ENCODE results near the gene MALT1.

The MALT1 gene

GRCh38 chr18:58654896-58655614, 16.2 kb upstream of the MALT1 start:
- DNase-seq, result no peak

- no peak for DNase-seq
Measured at GRCh38 chr18:58657081-58657480, 14.2 kb upstream of the MALT1 start.

- peak in 1 of 3 donors; percentile 16 for DNase-seq
Measured at GRCh38 chr18:58657494-58657893, 13.8 kb upstream of the MALT1 start.

- no peak for DNase-seq
Measured at GRCh38 chr18:58659691-58660090, 11.6 kb upstream of the MALT1 start.

- DNase-seq, result no peak
Measured at GRCh38 chr18:58660915-58661314, 10.3 kb upstream of the MALT1 start.

- DNase-seq, result no peak
Measured at GRCh38 chr18:58661423-58661822, 9.8 kb upstream of the MALT1 start.

GRCh38 chr18:58662118-58662517, 9.1 kb upstream of the MALT1 start:
- no peak for DNase-seq

GRCh38 chr18:58666176-58666575, 5.1 kb upstream of the MALT1 start:
- no peak for DNase-seq

- no peak for DNase-seq
Measured at GRCh38 chr18:58668211-58668610, 3.1 kb upstream of the MALT1 start.

GRCh38 chr18:58668897-58669296, 2.4 kb upstream of the MALT1 start:
- peak; percentile 65 to 95 (median 89) for DNase-seq

GRCh38 chr18:58669731-58670378, 1.4 kb upstream of the MALT1 start:
- DNase-seq, result peak in 2 of 3 donors; percentile 23 to 39

GRCh38 chr18:58670404-58671110, 708 bp upstream of the MALT1 start:
- DNase-seq, result peak in 1 of 3 donors; percentile 41

GRCh38 chr18:58671632-58672564, 633 bp downstream of the MALT1 start:
- peak; percentile 61 to 66 (median 63) for DNase-seq

- DNase-seq, result no peak
Measured at GRCh38 chr18:58674159-58674558, 2.9 kb downstream of the MALT1 start.

- DNase-seq, result no peak
Measured at GRCh38 chr18:58674863-58675472, 3.7 kb downstream of the MALT1 start.

- no peak for DNase-seq
Measured at GRCh38 chr18:58676270-58676669, 5.0 kb downstream of the MALT1 start.

- peak; percentile 52 to 83 (median 64) for DNase-seq
Measured at GRCh38 chr18:58682429-58683069, 11.3 kb downstream of the MALT1 start.

- peak; percentile 27 to 52 (median 35) for DNase-seq
Measured at GRCh38 chr18:58687871-58688308, 16.6 kb downstream of the MALT1 start.

- DNase-seq, result no peak
Measured at GRCh38 chr18:58690259-58690658, 19.0 kb downstream of the MALT1 start.

GRCh38 chr18:58691256-58691655, 20.0 kb downstream of the MALT1 start:
- DNase-seq, result no peak

- DNase-seq, result no peak
Measured at GRCh38 chr18:58692422-58693185, 21.3 kb downstream of the MALT1 start.

Measured in suppressor macrophage treated with lipopolysaccharide for 1 hour (primary cell).